ENCODE results near the gene TMBIM6. TPM values are rescaled to one million over a fixed set of nuclear protein-coding genes. Genes with fewer than 3 reads are reported as not detected.
A peak's percentile ranks its signal among the peaks of the same experiment; 100 is the strongest.
"Not testable (repeated sequence)": the region's sequence is repeated elsewhere in the genome, so short reads cannot be mapped to it uniquely, and the experiment has no call there.

Gene TMBIM6
- total and polyA plus RNA-seq, 4 donors, result 114 to 325 (median 226) TPM

- DNase-seq (no peak), ATAC-seq (ENCODE audit: low FRiP score) (no peak)
- Histone ChIP-seq H3K27ac (ENCODE audit: low read depth in 1 of 2, low read length in 2 of 2) (no peak overlapping the region), H3K9me3 (ENCODE audit: control insufficient read depth, low read length) (no peaks in the 10 kb centered on the region), H3K4me1 (ENCODE audit: control insufficient read depth in 1 of 2, insufficient read depth in 2 of 2, low read length in 2 of 2) (no peaks in the 10 kb centered on the region), H3K4me3 (ENCODE audit: low read length in 2 of 2) (no peak overlapping the region), H3K36me3 (ENCODE audit: control insufficient read depth in 1 of 2, insufficient read depth in 2 of 2, low read length in 1 of 2) (peaks cover 24 to 30% of the 10 kb centered on the region in 2 donors), H3K27me3 (ENCODE audit: control insufficient read depth in 1 of 2, insufficient read depth in 2 of 2, low read length in 1 of 2) (no peaks in the 10 kb centered on the region)
- 77 to 79% methylated on average over 4 of the region's 4 CpGs for WGBS, 2 donors
- intact Hi-C loops (cut with DNase I), result no loop called here
Observed at GRCh38 chr12:49761677-49762467, 20.5 kb downstream of the TMBIM6 start.

DNA sequence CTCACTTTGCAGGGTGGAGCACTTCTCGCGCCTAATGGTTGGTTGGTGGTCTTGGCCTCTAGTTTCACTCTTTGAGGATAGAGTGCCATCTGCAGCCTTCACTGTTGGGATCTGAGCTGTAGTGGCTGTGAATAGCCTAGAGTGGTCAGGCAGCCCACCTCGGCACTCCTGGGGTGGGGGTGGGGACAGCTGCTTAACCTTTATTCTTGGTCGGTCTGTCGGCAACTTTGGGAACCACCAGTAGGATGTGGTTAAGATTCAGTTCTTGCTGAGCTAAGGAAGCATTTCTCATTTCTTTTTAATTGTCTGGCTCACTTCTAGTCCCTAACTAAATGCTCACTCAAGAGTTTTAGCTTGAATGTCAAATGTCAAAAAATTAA is 21.1 kb downstream of the TMBIM6 start:
- ATAC-seq (ENCODE audit: low FRiP score), result no peak
- 81 to 87% methylated on average over 5 of the region's 5 CpGs for WGBS, 2 donors
- no peak for DNase-seq
- Histone ChIP-seq H3K4me3 (ENCODE audit: low read length in 2 of 2) (no peak overlapping the region), H3K9me3 (ENCODE audit: control insufficient read depth, low read length) (no peaks in the 10 kb centered on the region), H3K4me1 (ENCODE audit: control insufficient read depth in 1 of 2, insufficient read depth in 2 of 2, low read length in 2 of 2) (no peaks in the 10 kb centered on the region), H3K27ac (ENCODE audit: low read depth in 1 of 2, low read length in 2 of 2) (no peak overlapping the region), H3K36me3 (ENCODE audit: control insufficient read depth in 1 of 2, insufficient read depth in 2 of 2, low read length in 1 of 2) (peaks cover 21 to 30% of the 10 kb centered on the region in 2 donors), H3K27me3 (ENCODE audit: control insufficient read depth in 1 of 2, insufficient read depth in 2 of 2, low read length in 1 of 2) (no peaks in the 10 kb centered on the region)
- intact Hi-C loops (cut with DNase I), result no loop called here

DNA sequence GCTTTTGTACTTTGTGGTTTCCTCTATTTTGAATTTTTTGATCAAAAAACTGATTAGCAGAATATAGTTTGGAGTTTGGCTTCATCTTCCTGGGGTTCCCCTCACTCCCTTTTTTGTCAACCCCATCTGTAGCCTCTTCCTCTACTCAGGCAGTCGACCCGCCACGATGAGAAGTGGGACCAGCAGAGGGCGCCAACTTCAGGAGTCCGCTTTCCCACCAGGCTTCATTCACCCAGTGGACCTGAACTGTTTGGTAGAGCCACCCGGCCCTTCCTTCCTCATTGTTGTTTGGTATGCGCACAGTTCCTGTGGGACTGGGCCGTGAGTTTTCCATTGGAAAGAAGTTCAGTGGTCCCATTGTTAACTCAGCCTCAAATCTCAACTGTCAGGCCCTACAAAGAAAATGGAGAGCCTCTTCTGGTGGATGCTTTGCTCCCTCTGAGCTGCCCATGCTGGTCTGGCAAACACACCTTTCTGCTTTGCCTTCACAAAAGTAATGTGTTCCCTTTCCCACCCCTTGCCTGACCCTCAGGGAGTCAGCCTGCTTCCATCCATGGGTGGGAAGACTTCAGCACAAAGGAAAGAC is 21.7 kb downstream of the TMBIM6 start:
- ATAC-seq (ENCODE audit: low FRiP score), result no peak
- intact Hi-C loops (cut with DNase I), result no loop called here
- peaks cover 21 to 30% of the 10 kb centered on the region in 2 donors for H3K36me3 ChIP-seq (ENCODE audit: control insufficient read depth in 1 of 2, insufficient read depth in 2 of 2, low read length in 1 of 2)

GRCh38 chr12:49764126-49764525 is 22.8 kb downstream of the TMBIM6 start:
- Histone ChIP-seq H3K27ac (ENCODE audit: low read depth in 1 of 2, low read length in 2 of 2) (no peak overlapping the region), H3K4me3 (ENCODE audit: low read length in 2 of 2) (no peak overlapping the region), H3K36me3 (ENCODE audit: control insufficient read depth in 1 of 2, insufficient read depth in 2 of 2, low read length in 1 of 2) (peaks cover 13 to 22% of the 10 kb centered on the region in 2 donors), H3K4me1 (ENCODE audit: control insufficient read depth in 1 of 2, insufficient read depth in 2 of 2, low read length in 2 of 2) (no peaks in the 10 kb centered on the region), H3K9me3 (ENCODE audit: control insufficient read depth, low read length) (no peaks in the 10 kb centered on the region), H3K27me3 (ENCODE audit: control insufficient read depth in 1 of 2, insufficient read depth in 2 of 2, low read length in 1 of 2) (no peaks in the 10 kb centered on the region)
- intact Hi-C loops (cut with DNase I), result no loop called here
- DNase-seq (no peak), ATAC-seq (ENCODE audit: low FRiP score) (no peak)
- 68 to 82% methylated on average over 3 of the region's 3 CpGs for WGBS, 2 donors

More for the DNA sequence above, 21.7 kb downstream of the TMBIM6 start:
- Histone ChIP-seq H3K27ac (ENCODE audit: low read depth in 1 of 2, low read length in 2 of 2) (no peak overlapping the region), H3K9me3 (ENCODE audit: control insufficient read depth, low read length) (no peaks in the 10 kb centered on the region), H3K27me3 (ENCODE audit: control insufficient read depth in 1 of 2, insufficient read depth in 2 of 2, low read length in 1 of 2) (no peaks in the 10 kb centered on the region), H3K4me3 (ENCODE audit: low read length in 2 of 2) (no peak overlapping the region), H3K4me1 (ENCODE audit: control insufficient read depth in 1 of 2, insufficient read depth in 2 of 2, low read length in 2 of 2) (no peaks in the 10 kb centered on the region)
- DNase-seq, result peak; percentile 79 to 88
- 22 to 26% methylated on average over 8 of the region's 8 CpGs for WGBS, 2 donors

- ATAC-seq (ENCODE audit: low FRiP score), result no peak
- H3K27me3 ChIP-seq (ENCODE audit: control insufficient read depth in 1 of 2, insufficient read depth in 2 of 2, low read length in 1 of 2), result no peaks in the 10 kb centered on the region
- no peaks in the 10 kb centered on the region for H3K4me1 ChIP-seq (ENCODE audit: control insufficient read depth in 1 of 2, insufficient read depth in 2 of 2, low read length in 2 of 2)
- peaks cover 8 to 16% of the 10 kb centered on the region in 2 donors for H3K36me3 ChIP-seq (ENCODE audit: control insufficient read depth in 1 of 2, insufficient read depth in 2 of 2, low read length in 1 of 2)
- H3K4me3 ChIP-seq (ENCODE audit: low read length in 2 of 2), result no peak overlapping the region
- intact Hi-C loops (cut with DNase I), result no loop called here
- H3K27ac ChIP-seq (ENCODE audit: low read depth in 1 of 2, low read length in 2 of 2), result no peak overlapping the region
- no peak for DNase-seq
- no peaks in the 10 kb centered on the region for H3K9me3 ChIP-seq (ENCODE audit: control insufficient read depth, low read length)
- WGBS, 2 donors, result 82 to 90% methylated on average over 8 of the region's 8 CpGs
Observed at GRCh38 chr12:49766115-49766455, 24.7 kb downstream of the TMBIM6 start.

DNA sequence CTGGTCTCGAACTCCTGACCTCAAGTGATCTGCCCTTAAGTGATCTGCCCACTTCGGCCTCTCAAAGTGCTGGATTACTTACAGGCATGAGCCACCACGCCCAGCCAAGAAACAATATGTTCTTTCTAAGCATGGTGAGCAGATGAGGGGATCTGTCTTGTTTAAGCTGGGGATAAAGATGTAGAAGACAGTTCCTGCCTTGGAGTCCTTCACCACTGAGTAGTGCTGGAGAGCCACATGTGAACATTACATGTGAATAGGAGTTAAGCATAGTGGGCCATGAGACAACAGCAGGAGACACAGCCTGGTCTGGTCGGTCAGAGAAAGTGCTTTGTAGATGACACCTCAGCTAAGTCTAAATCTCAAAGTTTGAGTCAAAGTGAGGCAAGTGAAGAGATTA is 26.0 kb downstream of the TMBIM6 start:
- 78 to 79% methylated on average over 4 of the region's 4 CpGs for WGBS, 2 donors
- peaks cover 2 to 13% of the 10 kb centered on the region in 2 donors for H3K36me3 ChIP-seq (ENCODE audit: control insufficient read depth in 1 of 2, insufficient read depth in 2 of 2, low read length in 1 of 2)
- no peaks in the 10 kb centered on the region for H3K27me3 ChIP-seq (ENCODE audit: control insufficient read depth in 1 of 2, insufficient read depth in 2 of 2, low read length in 1 of 2)
- no peaks in the 10 kb centered on the region for H3K4me1 ChIP-seq (ENCODE audit: control insufficient read depth in 1 of 2, insufficient read depth in 2 of 2, low read length in 2 of 2)
- H3K9me3 ChIP-seq (ENCODE audit: control insufficient read depth, low read length), result no peaks in the 10 kb centered on the region
- ATAC-seq (ENCODE audit: low FRiP score), result no peak
- H3K4me3 ChIP-seq (ENCODE audit: low read length in 2 of 2), result no peak overlapping the region
- DNase-seq, result no peak
- no peak overlapping the region for H3K27ac ChIP-seq (ENCODE audit: low read depth in 1 of 2, low read length in 2 of 2)
- intact Hi-C loops (cut with DNase I), result no loop called here

DNA sequence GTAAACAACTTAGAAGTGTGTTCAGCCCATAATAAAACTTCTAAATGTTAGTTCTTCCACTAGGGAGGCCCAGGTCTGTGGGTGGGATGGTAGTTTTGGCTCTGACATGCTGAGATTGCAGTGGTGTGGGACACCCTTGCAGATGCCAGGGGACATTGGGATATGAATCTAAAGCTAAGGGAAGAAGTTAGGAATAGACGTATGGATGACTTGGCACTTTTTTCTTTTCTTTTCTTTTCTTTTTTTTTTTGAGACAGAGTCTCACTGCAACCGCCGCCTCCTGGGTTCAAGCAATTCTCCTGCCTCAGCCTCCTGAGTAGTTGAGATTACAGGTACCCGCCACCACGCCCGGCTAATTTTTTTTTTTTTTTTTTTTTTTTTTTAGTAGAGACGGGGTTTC is 31.7 kb downstream of the TMBIM6 start:
- ATAC-seq (ENCODE audit: low FRiP score); H3K4me3 ChIP-seq (ENCODE audit: low read length in 2 of 2); H3K36me3 ChIP-seq (ENCODE audit: control insufficient read depth in 1 of 2, insufficient read depth in 2 of 2, low read length in 1 of 2); DNase-seq; H3K9me3 ChIP-seq (ENCODE audit: control insufficient read depth, low read length); H3K27ac ChIP-seq (ENCODE audit: low read depth in 1 of 2, low read length in 2 of 2); H3K27me3 ChIP-seq (ENCODE audit: control insufficient read depth in 1 of 2, insufficient read depth in 2 of 2, low read length in 1 of 2); H3K4me1 ChIP-seq (ENCODE audit: control insufficient read depth in 1 of 2, insufficient read depth in 2 of 2, low read length in 2 of 2): not testable (repeated sequence)
- intact Hi-C loops (cut with DNase I), result loop anchor here (5.0 to 10.0 kb wide), 2 partner anchors 54 to 282 kb away; partner anchors contain the start of genes ASIC1 (in 1 of the 2) and NCKAP5L (in 1 of the 2)
- 78 to 89% methylated on average over 6 to 7 of the region's 7 CpGs for WGBS, 2 donors

DNA sequence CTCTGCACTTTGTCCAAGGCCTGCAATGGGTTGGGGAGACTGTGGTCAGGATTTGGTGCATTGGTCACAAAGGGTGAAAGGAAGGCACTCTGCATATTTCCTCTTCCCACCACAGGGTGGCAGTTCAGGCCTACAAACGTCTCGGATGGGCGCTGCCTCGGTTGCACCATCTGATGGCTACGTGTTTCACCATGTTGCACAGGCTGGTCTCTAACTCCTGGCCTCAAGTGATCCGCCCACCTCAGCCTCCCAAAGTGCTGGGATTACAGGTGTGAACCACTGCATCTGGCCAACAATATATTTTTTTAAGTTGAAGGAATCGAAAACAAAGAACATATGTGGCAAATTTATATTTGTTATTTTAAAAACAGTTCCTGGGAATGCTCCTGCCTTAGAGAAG is 35.1 kb downstream of the TMBIM6 start:
- no peak overlapping the region for H3K4me3 ChIP-seq (ENCODE audit: low read length in 2 of 2)
- DNase-seq (peak; percentile 79 to 85), ATAC-seq (ENCODE audit: low FRiP score) (peak; percentile 89)
- H3K4me1 ChIP-seq (ENCODE audit: control insufficient read depth in 1 of 2, insufficient read depth in 2 of 2, low read length in 2 of 2), result no peaks in the 10 kb centered on the region
- H3K9me3 ChIP-seq (ENCODE audit: control insufficient read depth, low read length), result no peaks in the 10 kb centered on the region
- no peaks in the 10 kb centered on the region for H3K36me3 ChIP-seq (ENCODE audit: control insufficient read depth in 1 of 2, insufficient read depth in 2 of 2, low read length in 1 of 2)
- 7 to 8% methylated on average over 7 of the region's 7 CpGs for WGBS, 2 donors
- intact Hi-C loops (cut with DNase I), result loop anchor here in 1 of 2 donors (2.0 to 10.0 kb wide), 2 partner anchors 62 to 278 kb away; partner anchors contain the start of gene ASIC1
- H3K27me3 ChIP-seq (ENCODE audit: control insufficient read depth in 1 of 2, insufficient read depth in 2 of 2, low read length in 1 of 2), result no peaks in the 10 kb centered on the region
- no peak overlapping the region for H3K27ac ChIP-seq (ENCODE audit: low read depth in 1 of 2, low read length in 2 of 2)

DNA sequence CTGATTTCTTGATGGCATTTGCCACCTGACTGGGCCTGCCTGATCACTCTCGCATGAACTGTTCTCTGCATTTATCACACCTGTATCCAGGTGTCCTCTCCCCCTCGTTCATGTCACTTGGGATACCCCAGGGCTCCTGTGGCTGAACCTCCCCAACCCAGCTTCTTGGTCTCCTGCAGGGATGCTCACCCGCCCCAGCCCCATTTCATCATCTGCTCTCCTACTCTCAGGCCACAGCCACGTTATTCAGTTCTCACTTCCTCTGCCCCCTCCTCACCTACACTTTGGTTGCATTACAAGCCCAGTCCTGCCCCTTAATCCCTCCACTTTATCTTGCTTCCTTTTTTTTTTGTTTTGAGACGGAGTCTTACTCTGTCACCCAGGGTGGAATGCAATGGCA is 35.5 kb downstream of the TMBIM6 start:
- Histone ChIP-seq H3K27ac (ENCODE audit: low read depth in 1 of 2, low read length in 2 of 2) (no peak overlapping the region), H3K36me3 (ENCODE audit: control insufficient read depth in 1 of 2, insufficient read depth in 2 of 2, low read length in 1 of 2) (no peaks in the 10 kb centered on the region), H3K4me1 (ENCODE audit: control insufficient read depth in 1 of 2, insufficient read depth in 2 of 2, low read length in 2 of 2) (no peaks in the 10 kb centered on the region), H3K9me3 (ENCODE audit: control insufficient read depth, low read length) (no peaks in the 10 kb centered on the region), H3K4me3 (ENCODE audit: low read length in 2 of 2) (no peak overlapping the region), H3K27me3 (ENCODE audit: control insufficient read depth in 1 of 2, insufficient read depth in 2 of 2, low read length in 1 of 2) (no peaks in the 10 kb centered on the region)
- 80 to 82% methylated on average over 5 of the region's 5 CpGs for WGBS, 2 donors
- no peak for ATAC-seq (ENCODE audit: low FRiP score)
- no peak for DNase-seq
- intact Hi-C loops (cut with DNase I), result loop anchor here in 1 of 2 donors (2.0 to 10.0 kb wide), 2 partner anchors 62 to 278 kb away; partner anchors contain the start of gene ASIC1
